HepG2 (cell line): Measurements from ENCODE around the gene HCK.

ENCODE experiments used
- ESRRA ChIP-seq: sonication (generic); formaldehyde crosslinking; IDR thresholded peaks from 2 replicates; pipeline ENCODE4 v1.5.1; 2020; ENCODE audit warnings: mild to moderate bottlenecking, low read depth, missing genetic modification reagents
- JUNB ChIP-seq: sonication (generic); formaldehyde crosslinking; IDR thresholded peaks from 2 replicates; pipeline ENCODE4 v1.8.0; 2022; ENCODE audit warnings: missing genetic modification reagents, mild to moderate bottlenecking, borderline replicate concordance
- TSC22D2 ChIP-seq: sonication (generic); formaldehyde crosslinking; IDR thresholded peaks from 2 replicates; pipeline ENCODE4 v1.5.1; 2020; ENCODE audit warnings: missing genetic modification reagents, mild to moderate bottlenecking, borderline replicate concordance
- ZBTB21 ChIP-seq: sonication (generic); formaldehyde crosslinking; IDR thresholded peaks from 2 replicates; pipeline ENCODE4 v1.4.0; 2020; ENCODE audit warnings: missing genetic modification reagents
- TF ChIP-seq, protein P1 (sequence below): IDR thresholded peaks from 2 replicates; pipeline ENCODE4 v1.6.1; 2016; ENCODE audit warnings: mild to moderate bottlenecking, missing biosample characterization, missing genetic modification reagents
- TF ChIP-seq, protein P2 (sequence below): sonication (generic); formaldehyde crosslinking; conservative IDR thresholded peaks from 2 replicates; pipeline ENCODE4 v1.4.0; 2020; ENCODE audit warnings: mild to moderate bottlenecking, missing genetic modification reagents, moderate library complexity

DNA sequence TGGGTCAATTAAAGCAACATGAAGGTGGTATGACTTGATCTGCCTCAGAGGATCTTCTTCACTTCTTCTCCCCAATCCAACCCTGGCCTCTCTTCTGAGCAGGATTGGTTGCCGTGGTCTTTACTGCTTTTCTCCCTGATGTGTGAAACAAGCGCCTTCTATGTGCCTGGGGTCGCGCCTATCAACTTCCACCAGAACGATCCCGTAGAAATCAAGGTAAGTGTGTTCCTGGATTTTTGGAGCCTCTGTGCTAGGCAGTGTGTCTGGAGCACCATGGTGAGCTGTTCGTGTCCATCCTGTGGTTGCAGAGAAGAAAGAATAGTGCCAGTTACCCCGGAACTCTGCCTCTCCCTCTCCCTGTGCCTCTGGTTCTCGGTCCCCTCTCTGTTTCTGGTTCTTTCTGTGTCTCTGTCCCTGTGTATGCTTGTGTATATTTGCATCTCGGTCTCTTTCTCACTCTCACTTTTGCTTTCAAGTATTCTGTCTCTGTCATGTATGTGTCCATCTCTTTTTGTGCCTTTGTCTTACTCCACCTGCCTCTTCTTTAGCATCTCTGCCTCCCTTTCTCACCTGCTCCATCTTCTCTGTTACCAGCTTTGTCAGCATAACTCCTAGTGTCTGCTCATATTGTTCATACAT, 81.0 kb downstream of the HCK start:
- no peak for TF ChIP-seq ZBTB21 (CRISPR knock-in tag)
- no peak for TF ChIP-seq TSC22D2
- no peak for TF ChIP-seq ESRRA
- TF ChIP-seq, protein P1, sequence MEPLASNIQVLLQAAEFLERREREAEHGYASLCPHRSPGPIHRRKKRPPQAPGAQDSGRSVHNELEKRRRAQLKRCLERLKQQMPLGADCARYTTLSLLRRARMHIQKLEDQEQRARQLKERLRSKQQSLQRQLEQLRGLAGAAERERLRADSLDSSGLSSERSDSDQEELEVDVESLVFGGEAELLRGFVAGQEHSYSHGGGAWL (CRISPR knock-in tag) = no peak
- no peak for TF ChIP-seq JUNB (CRISPR knock-in tag)
- TF ChIP-seq, protein P2, sequence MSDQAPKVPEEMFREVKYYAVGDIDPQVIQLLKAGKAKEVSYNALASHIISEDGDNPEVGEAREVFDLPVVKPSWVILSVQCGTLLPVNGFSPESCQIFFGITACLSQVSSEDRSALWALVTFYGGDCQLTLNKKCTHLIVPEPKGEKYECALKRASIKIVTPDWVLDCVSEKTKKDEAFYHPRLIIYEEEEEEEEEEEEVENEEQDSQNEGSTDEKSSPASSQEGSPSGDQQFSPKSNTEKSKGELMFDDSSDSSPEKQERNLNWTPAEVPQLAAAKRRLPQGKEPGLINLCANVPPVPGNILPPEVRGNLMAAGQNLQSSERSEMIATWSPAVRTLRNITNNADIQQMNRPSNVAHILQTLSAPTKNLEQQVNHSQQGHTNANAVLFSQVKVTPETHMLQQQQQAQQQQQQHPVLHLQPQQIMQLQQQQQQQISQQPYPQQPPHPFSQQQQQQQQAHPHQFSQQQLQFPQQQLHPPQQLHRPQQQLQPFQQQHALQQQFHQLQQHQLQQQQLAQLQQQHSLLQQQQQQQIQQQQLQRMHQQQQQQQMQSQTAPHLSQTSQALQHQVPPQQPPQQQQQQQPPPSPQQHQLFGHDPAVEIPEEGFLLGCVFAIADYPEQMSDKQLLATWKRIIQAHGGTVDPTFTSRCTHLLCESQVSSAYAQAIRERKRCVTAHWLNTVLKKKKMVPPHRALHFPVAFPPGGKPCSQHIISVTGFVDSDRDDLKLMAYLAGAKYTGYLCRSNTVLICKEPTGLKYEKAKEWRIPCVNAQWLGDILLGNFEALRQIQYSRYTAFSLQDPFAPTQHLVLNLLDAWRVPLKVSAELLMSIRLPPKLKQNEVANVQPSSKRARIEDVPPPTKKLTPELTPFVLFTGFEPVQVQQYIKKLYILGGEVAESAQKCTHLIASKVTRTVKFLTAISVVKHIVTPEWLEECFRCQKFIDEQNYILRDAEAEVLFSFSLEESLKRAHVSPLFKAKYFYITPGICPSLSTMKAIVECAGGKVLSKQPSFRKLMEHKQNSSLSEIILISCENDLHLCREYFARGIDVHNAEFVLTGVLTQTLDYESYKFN (CRISPR knock-in tag) = no peak
